WTC11 (cell line): ENCODE results near the gene TRIM40.

Experiments
- CTCF ChIP-seq: fragments of 200-600 bp; IDR thresholded peaks from 2 replicates; pipeline ENCODE4 v1.8.0; 2022; ENCODE audit warnings: antibody characterized with exemption
- ETV6 ChIP-seq: sonication (generic); formaldehyde crosslinking; IDR thresholded peaks from 2 replicates; pipeline ENCODE4 v1.8.1; 2022; ENCODE audit warnings: mild to moderate bottlenecking, missing genetic modification reagents
- MAX ChIP-seq: sonication (generic); formaldehyde crosslinking; IDR thresholded peaks from 2 replicates; pipeline ENCODE4 v1.8.0; 2022; ENCODE audit warnings: mild to moderate bottlenecking, missing genetic modification reagents
- MYBL2 ChIP-seq: sonication (generic); formaldehyde crosslinking; IDR thresholded peaks from 2 replicates; pipeline ENCODE4 v1.8.1; 2023; ENCODE audit warnings: mild to moderate bottlenecking, moderate library complexity, missing genetic modification reagents
- NFYB ChIP-seq: sonication (generic); formaldehyde crosslinking; conservative IDR thresholded peaks from 2 replicates; pipeline ENCODE4 v1.8.0; 2022; ENCODE audit warnings: low read depth, missing genetic modification reagents
- NR2C2 ChIP-seq: sonication (generic); formaldehyde crosslinking; IDR thresholded peaks from 2 replicates; pipeline ENCODE4 v1.8.0; 2022; ENCODE audit warnings: mild to moderate bottlenecking, missing genetic modification reagents
- ZNF232 ChIP-seq: sonication (generic); formaldehyde crosslinking; IDR thresholded peaks from 2 replicates; pipeline ENCODE4 v1.8.0; 2022; ENCODE audit warnings: mild to moderate bottlenecking, missing genetic modification reagents
- ZNF512 ChIP-seq: sonication (generic); formaldehyde crosslinking; IDR thresholded peaks from 2 replicates; pipeline ENCODE4 v1.8.1; 2022; ENCODE audit warnings: missing genetic modification reagents, borderline replicate concordance
- TF ChIP-seq, protein P1 (sequence below): sonication (generic); formaldehyde crosslinking; IDR thresholded peaks from 2 replicates; pipeline ENCODE4 v1.8.1; 2022; ENCODE audit warnings: low read depth, mild to moderate bottlenecking, moderate library complexity, missing genetic modification reagents, borderline replicate concordance
- TF ChIP-seq, protein P2 (sequence below): sonication (generic); formaldehyde crosslinking; IDR thresholded peaks from 2 replicates; pipeline ENCODE4 v1.8.1; 2023; ENCODE audit warnings: mild to moderate bottlenecking, missing genetic modification reagents, moderate library complexity
- TF ChIP-seq, protein P3 (sequence below): sonication (generic); formaldehyde crosslinking; conservative IDR thresholded peaks from 2 replicates; pipeline ENCODE4 v1.8.1; 2023; ENCODE audit warnings: mild to moderate bottlenecking, low read depth, missing genetic modification reagents, moderate library complexity

DNA sequence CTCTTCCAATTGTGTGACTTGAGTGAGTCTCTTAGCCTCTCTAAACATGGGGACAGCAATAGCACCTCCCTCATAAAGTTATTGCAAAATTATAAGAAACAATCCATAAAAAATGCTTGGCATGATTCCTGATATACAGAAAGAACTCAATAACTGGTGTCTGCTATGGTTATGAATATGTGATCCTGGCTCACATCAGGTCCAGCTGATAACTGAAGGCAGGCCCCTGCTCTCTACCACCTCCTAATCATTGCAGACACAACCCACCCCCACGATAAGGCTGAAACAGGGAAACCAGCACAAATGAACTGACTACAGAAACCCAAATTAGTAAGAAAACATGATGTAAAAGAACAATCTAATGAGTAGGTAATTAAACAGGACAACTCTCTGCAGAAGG, 32.8 kb downstream of the TRIM40 start:
- TF ChIP-seq NFYB (CRISPR knock-in tag) = no peak
- no peak for TF ChIP-seq MAX
- no peak for TF ChIP-seq CTCF
- TF ChIP-seq NR2C2 (CRISPR knock-in tag) = no peak
- TF ChIP-seq ZNF512 (CRISPR knock-in tag) = no peak
- TF ChIP-seq, protein P1, sequence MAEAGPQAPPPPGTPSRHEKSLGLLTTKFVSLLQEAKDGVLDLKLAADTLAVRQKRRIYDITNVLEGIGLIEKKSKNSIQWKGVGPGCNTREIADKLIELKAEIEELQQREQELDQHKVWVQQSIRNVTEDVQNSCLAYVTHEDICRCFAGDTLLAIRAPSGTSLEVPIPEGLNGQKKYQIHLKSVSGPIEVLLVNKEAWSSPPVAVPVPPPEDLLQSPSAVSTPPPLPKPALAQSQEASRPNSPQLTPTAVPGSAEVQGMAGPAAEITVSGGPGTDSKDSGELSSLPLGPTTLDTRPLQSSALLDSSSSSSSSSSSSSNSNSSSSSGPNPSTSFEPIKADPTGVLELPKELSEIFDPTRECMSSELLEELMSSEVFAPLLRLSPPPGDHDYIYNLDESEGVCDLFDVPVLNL (CRISPR knock-in tag) = no peak
- TF ChIP-seq MYBL2 (CRISPR knock-in tag) = no peak
- TF ChIP-seq, protein P2, sequence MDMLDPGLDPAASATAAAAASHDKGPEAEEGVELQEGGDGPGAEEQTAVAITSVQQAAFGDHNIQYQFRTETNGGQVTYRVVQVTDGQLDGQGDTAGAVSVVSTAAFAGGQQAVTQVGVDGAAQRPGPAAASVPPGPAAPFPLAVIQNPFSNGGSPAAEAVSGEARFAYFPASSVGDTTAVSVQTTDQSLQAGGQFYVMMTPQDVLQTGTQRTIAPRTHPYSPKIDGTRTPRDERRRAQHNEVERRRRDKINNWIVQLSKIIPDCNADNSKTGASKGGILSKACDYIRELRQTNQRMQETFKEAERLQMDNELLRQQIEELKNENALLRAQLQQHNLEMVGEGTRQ (CRISPR knock-in tag) = no peak
- TF ChIP-seq ZNF232 (CRISPR knock-in tag) = no peak
- TF ChIP-seq, protein P3, sequence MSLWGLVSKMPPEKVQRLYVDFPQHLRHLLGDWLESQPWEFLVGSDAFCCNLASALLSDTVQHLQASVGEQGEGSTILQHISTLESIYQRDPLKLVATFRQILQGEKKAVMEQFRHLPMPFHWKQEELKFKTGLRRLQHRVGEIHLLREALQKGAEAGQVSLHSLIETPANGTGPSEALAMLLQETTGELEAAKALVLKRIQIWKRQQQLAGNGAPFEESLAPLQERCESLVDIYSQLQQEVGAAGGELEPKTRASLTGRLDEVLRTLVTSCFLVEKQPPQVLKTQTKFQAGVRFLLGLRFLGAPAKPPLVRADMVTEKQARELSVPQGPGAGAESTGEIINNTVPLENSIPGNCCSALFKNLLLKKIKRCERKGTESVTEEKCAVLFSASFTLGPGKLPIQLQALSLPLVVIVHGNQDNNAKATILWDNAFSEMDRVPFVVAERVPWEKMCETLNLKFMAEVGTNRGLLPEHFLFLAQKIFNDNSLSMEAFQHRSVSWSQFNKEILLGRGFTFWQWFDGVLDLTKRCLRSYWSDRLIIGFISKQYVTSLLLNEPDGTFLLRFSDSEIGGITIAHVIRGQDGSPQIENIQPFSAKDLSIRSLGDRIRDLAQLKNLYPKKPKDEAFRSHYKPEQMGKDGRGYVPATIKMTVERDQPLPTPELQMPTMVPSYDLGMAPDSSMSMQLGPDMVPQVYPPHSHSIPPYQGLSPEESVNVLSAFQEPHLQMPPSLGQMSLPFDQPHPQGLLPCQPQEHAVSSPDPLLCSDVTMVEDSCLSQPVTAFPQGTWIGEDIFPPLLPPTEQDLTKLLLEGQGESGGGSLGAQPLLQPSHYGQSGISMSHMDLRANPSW = no peak
- no peak for TF ChIP-seq ETV6 (CRISPR knock-in tag)
